ENCODE measurements around the gene IVD. TPM values are rescaled to one million over a fixed set of nuclear protein-coding genes. Genes with fewer than 3 reads are reported as not detected.

Gene IVD
- total RNA-seq, 2 experiments from 2014 or later: 77.7 to 79.9 TPM

DNA sequence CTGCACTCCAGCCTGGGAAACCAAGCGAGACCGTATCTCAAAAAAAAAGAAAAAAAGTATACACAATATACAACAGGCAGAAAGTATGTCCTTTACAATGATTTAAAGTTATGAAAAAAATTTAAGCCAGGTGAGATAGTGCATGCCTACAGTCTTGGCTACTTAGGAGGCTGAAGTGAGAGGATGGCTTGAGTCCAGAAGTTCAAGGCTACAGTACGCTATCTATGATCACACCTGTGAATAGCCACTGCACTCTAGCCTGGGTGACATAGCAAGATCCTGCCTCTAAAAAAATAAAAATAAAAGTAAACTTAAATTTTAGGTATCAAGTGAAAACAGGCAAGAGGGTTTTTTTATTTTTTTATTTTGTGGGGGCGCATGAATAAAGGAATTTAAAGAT is 26.2 kb upstream of the IVD start:
- ChIA-PET POLR2A (no interaction called here), CTCF (interaction anchor here (6.5 kb wide), 1 partner anchor 11 kb away, joined by 35 read pairs; no protein-coding TSS in a partner anchor)
- ATAC-seq (no peak), DNase-seq (no peak)
- Mint-ChIP-seq H3K4me3 (no peak overlapping the region), H3K4me1 (ENCODE audit: low read depth) (peaks cover 14% of the 10 kb centered on the region), H3K27ac (no peak overlapping the region), H3K9me3 (ENCODE audit: insufficient read depth) (no peaks in the 10 kb centered on the region), H3K27me3 (ENCODE audit: low read depth) (peaks cover 16% of the 10 kb centered on the region), H3K36me3 (ENCODE audit: low read depth) (peaks cover 10% of the 10 kb centered on the region)

DNA sequence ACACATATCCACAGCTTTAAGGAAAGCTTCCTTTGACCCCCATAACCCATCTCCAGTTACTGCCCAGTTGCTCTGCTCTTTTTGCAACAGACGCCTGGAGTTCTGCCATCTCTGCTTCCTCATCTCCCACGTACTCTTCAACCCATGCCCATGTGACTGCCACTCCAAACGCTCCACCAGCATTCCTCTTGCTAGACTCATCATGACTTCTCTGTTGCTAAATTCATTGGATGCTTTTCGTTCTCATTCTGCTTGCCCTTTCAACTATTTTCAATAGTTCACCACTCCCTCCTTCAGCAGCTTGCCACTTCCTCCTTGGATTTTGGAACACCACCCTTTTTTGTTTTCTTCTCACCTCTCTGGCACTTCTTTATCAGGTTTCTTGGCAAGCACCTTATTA is 25.7 kb upstream of the IVD start:
- POLR2A ChIA-PET: no interaction called here
- Mint-ChIP-seq H3K27ac (no peak overlapping the region), H3K9me3 (ENCODE audit: insufficient read depth) (no peaks in the 10 kb centered on the region), H3K4me3 (no peak overlapping the region), H3K4me1 (ENCODE audit: low read depth) (peaks cover 19% of the 10 kb centered on the region), H3K36me3 (ENCODE audit: low read depth) (peaks cover 14% of the 10 kb centered on the region), H3K27me3 (ENCODE audit: low read depth) (peaks cover 16% of the 10 kb centered on the region)
- CTCF ChIA-PET: interaction anchor here (0.6 to 6.5 kb wide), 2 partner anchors 12 to 64 kb away, joined by 3 to 35 read pairs; no protein-coding TSS in a partner anchor
- DNase-seq (no peak), ATAC-seq (no peak)

DNA sequence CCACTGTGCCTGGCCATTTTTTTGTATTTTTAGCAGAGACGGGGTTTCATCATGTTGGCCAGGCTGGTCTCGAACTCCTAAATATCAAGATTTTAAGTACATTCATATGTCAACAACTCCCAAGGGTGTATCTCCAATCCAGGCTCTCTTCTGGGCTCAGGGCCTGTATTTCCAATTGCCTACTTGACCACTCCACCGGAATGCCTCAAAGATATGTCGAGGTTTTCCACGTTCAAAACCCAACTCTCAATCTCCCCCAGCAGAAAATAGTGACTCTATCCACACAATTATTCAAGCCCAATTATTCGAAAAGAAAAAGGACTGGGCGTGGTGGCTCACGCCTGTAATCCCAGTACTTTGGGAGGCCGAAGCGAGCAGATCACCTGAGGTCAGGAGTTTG is 25.0 kb upstream of the IVD start:
- H3K4me1 Mint-ChIP-seq (ENCODE audit: low read depth): peaks cover 25% of the 10 kb centered on the region
- no peak overlapping the region for H3K4me3 Mint-ChIP-seq
- ChIA-PET POLR2A (no interaction called here), CTCF (interaction anchor here (2.4 to 6.5 kb wide), 2 partner anchors 8 to 13 kb away, joined by 8 to 35 read pairs; no protein-coding TSS in a partner anchor)
- no peak overlapping the region for H3K27ac Mint-ChIP-seq
- DNase-seq (no peak), ATAC-seq (no peak)
- H3K27me3 Mint-ChIP-seq (ENCODE audit: low read depth): peaks cover 16% of the 10 kb centered on the region
- peaks cover 20% of the 10 kb centered on the region for H3K36me3 Mint-ChIP-seq (ENCODE audit: low read depth)
- H3K9me3 Mint-ChIP-seq (ENCODE audit: insufficient read depth): no peaks in the 10 kb centered on the region

DNA sequence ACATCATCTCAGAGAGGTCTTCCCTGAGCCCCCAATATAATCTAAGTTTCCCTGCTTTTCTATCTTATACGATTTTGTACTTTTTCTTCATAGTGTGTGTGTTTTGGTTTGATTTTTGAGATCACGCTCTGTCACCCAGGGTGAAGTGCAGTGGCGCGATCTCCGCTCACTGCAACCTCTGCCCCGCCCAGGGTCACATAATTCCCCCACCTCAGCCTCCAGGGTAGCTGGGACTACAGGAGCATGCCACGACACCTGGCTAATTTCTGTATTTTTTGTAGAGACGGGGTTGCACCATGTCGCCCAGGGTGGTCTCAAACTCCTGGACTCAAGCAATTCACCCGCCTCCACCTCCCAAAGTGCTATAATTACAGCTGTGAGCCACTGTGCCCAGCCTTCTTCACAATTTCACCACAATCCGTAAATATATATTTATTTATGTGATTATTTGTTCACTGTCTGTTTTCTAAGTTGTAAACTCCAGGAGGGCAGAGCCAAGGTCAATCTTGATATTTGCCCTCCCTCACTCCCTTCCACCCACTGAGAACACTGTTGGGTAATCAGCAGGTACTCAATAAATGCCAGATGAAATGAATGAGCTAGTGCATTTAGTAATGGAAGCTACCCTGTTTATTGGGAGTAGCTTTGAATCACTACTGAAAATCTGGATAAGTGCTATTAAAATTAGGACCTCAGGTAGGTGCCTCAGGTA is 23.6 kb upstream of the IVD start:
- no peak for ATAC-seq
- H3K27me3 Mint-ChIP-seq (ENCODE audit: low read depth): peaks cover 16% of the 10 kb centered on the region
- H3K4me3 Mint-ChIP-seq: no peak overlapping the region
- H3K27ac Mint-ChIP-seq: no peak overlapping the region
- no peak for DNase-seq
- H3K4me1 Mint-ChIP-seq (ENCODE audit: low read depth): peaks cover 25% of the 10 kb centered on the region
- CTCF ChIA-PET: interaction anchor here (0.6 to 6.5 kb wide), 9 partner anchors 10 to 587 kb away, joined by 3 to 35 read pairs (median 5); partner anchors contain the start of gene IVD
- H3K9me3 Mint-ChIP-seq (ENCODE audit: insufficient read depth): no peaks in the 10 kb centered on the region
- POLR2A ChIA-PET: interaction anchor here (0.6 to 2.2 kb wide), 7 partner anchors 10 to 32 kb away, joined by 3 to 14 read pairs (median 5); no protein-coding TSS in a partner anchor
- peaks cover 30% of the 10 kb centered on the region for H3K36me3 Mint-ChIP-seq (ENCODE audit: low read depth)

DNA sequence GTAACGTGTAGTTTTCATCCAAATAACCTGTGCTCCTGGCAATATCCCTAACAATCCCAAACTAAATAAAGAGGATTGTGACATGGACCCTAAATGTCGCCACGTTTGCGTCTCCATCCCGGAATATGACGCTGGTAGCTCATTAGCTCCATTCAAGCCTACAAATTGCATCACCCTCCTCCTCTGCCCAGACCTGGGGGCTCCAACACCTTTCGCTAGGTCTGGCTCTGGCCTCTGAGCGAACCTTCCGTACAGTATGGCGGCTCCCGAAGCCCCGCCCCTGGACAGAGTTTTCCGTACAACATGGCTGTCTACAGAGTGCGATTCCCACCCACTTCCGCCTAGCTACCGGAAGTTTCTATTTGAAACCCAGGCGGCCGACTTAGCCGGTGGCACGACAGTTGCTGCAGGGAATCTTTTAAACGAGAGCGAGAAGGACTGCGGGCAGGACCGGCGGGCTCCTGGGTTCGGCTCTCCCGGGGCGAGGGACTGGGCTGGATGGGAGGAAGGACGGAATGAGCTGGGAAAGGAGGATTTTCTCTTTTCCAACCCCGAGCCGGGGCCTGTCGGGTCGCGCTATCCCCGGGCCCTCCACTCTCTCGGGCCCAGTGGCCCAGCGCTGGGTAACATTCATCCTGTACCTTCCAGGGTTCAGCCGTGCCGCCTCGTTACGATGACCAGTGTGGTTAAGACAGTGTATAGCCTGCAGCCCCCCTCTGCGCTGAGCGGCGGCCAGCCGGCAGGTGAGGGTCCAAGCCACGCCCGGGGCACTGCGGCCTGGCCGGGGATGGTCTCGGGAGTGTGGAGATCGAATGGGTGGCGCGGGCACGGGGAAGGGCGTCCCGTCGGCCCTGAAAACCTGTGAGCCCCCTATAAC is 22.8 kb upstream of the IVD start, which contains the start of gene KNSTRN:
Gene KNSTRN, plus strand, starts transcription at position 142 of the 877 bp plus-strand sequence. Its CDS starts 115 bp downstream, at position 257.
- Mint-ChIP-seq H3K4me1 (ENCODE audit: low read depth) (peaks cover 25% of the 10 kb centered on the region), H3K27ac (peak within 1 kb of the TSS; percentile 84), H3K4me3 (peak within 1 kb of the TSS; percentile 92), H3K9me3 (ENCODE audit: insufficient read depth) (no peaks in the 10 kb centered on the region), H3K27me3 (ENCODE audit: low read depth) (peaks cover 9% of the 10 kb centered on the region), H3K36me3 (ENCODE audit: low read depth) (peaks cover 39% of the 10 kb centered on the region)
- peak; percentile 99 for ATAC-seq
- CTCF ChIA-PET: interaction anchor here (1.0 to 6.5 kb wide), 8 partner anchors 11 to 165 kb away, joined by 3 to 35 read pairs (median 6); partner anchors contain the start of gene IVD
- peak; percentile 96 for DNase-seq
- POLR2A ChIA-PET: interaction anchor here (0.6 to 2.2 kb wide), 9 partner anchors 9 to 166 kb away, joined by 3 to 14 read pairs (median 3); no protein-coding TSS in a partner anchor

- no peaks in the 10 kb centered on the region for H3K27me3 Mint-ChIP-seq (ENCODE audit: low read depth)
- ChIA-PET CTCF (interaction anchor here (1.1 to 2.1 kb wide), 5 partner anchors 11 to 48 kb away, joined by 3 to 6 read pairs (median 5); partner anchors contain the start of gene IVD), POLR2A (interaction anchor here (0.9 kb wide), 1 partner anchor 16 kb away, joined by 3 read pairs; no protein-coding TSS in a partner anchor)
- H3K27ac Mint-ChIP-seq: no peak overlapping the region
- peaks cover 25% of the 10 kb centered on the region for H3K4me1 Mint-ChIP-seq (ENCODE audit: low read depth)
- DNase-seq: no peak
- H3K36me3 Mint-ChIP-seq (ENCODE audit: low read depth): peaks cover 66% of the 10 kb centered on the region
- H3K9me3 Mint-ChIP-seq (ENCODE audit: insufficient read depth): no peaks in the 10 kb centered on the region
- no peak for ATAC-seq
- no peak overlapping the region for H3K4me3 Mint-ChIP-seq
Observed at GRCh38 chr15:40386480-40386879, 19.1 kb upstream of the IVD start.

- CTCF ChIA-PET: interaction anchor here (0.7 to 1.6 kb wide), 4 partner anchors 9 to 45 kb away, joined by 3 to 6 read pairs (median 4); no protein-coding TSS in a partner anchor
- Mint-ChIP-seq H3K27me3 (ENCODE audit: low read depth) (no peaks in the 10 kb centered on the region), H3K36me3 (ENCODE audit: low read depth) (peaks cover 79% of the 10 kb centered on the region), H3K9me3 (ENCODE audit: insufficient read depth) (no peaks in the 10 kb centered on the region), H3K4me3 (no peak overlapping the region), H3K27ac (no peak overlapping the region), H3K4me1 (ENCODE audit: low read depth) (peaks cover 13% of the 10 kb centered on the region)
- no peak for DNase-seq
- POLR2A ChIA-PET: no interaction called here
- no peak for ATAC-seq
Observed at GRCh38 chr15:40388941-40389823, 16.4 kb upstream of the IVD start.

GRCh38 chr15:40389824-40390595 is 15.6 kb upstream of the IVD start:
- ChIA-PET CTCF (interaction anchor here (0.7 to 1.6 kb wide), 4 partner anchors 8 to 46 kb away, joined by 3 to 6 read pairs (median 4); no protein-coding TSS in a partner anchor), POLR2A (interaction anchor here (0.7 kb wide), 1 partner anchor 423 kb away, joined by 3 read pairs; no protein-coding TSS in a partner anchor)
- no peak for ATAC-seq
- Mint-ChIP-seq H3K9me3 (ENCODE audit: insufficient read depth) (no peaks in the 10 kb centered on the region), H3K36me3 (ENCODE audit: low read depth) (peaks cover 76% of the 10 kb centered on the region), H3K4me1 (ENCODE audit: low read depth) (peaks cover 5% of the 10 kb centered on the region), H3K27me3 (ENCODE audit: low read depth) (no peaks in the 10 kb centered on the region), H3K4me3 (no peak overlapping the region), H3K27ac (peak overlapping the region; percentile 5)
- no peak for DNase-seq

- ChIA-PET POLR2A (no interaction called here), CTCF (no interaction called here)
- Mint-ChIP-seq H3K36me3 (ENCODE audit: low read depth) (peaks cover 56% of the 10 kb centered on the region), H3K4me1 (ENCODE audit: low read depth) (peaks cover 16% of the 10 kb centered on the region), H3K4me3 (no peak overlapping the region), H3K27ac (no peak overlapping the region), H3K9me3 (ENCODE audit: insufficient read depth) (no peaks in the 10 kb centered on the region), H3K27me3 (ENCODE audit: low read depth) (no peaks in the 10 kb centered on the region)
- no peak for DNase-seq
- no peak for ATAC-seq
Observed at GRCh38 chr15:40392986-40393948, 12.3 kb upstream of the IVD start.

Data from activated CD8-positive, alpha-beta T cell treated with anti-CD3 and anti-CD28 coated beads, Interleukin-2, amount 10 ng/mL, durations not matched to agents 7 days and 5 days (primary cell).